SK-N-SH (cell line): Measurements from ENCODE around the gene LILRB5. TPM values are rescaled to one million over a fixed set of nuclear protein-coding genes. Genes with fewer than 3 reads are reported as not detected.

ENCODE experiments used
- CTCF ChIA-PET: fragments of 300-600, 350-600 bp; formaldehyde crosslinking; extraction: SDS; loops from one replicate; lab custom pipeline; 2021; lab: Yijun Ruan, JAX
- POLR2A ChIA-PET: fragments of 350-600 bp; sonication (Branson Sonifier 250); formaldehyde crosslinking; extraction: SDS; loops from one replicate; lab custom pipeline; 2020; ENCODE audit warnings: antibody characterized with exemption, inconsistent platforms; lab: Yijun Ruan, JAX
- DNase-seq: peaks from one replicate; pipeline ENCODE4 v3.0.0; 2012
- H2AFZ ChIP-seq: fragments of 200-600 bp; sonication (generic); 2 replicates; pipeline ENCODE4 v1.8.1; 2016; ENCODE audit warnings: antibody characterized with exemption, mild to moderate bottlenecking, low read depth
- H3F3A ChIP-seq: fragments of 200-600 bp; sonication (generic); replicated peaks from 2 replicates; pipeline ENCODE3; 2016; ENCODE audit warnings: antibody characterized with exemption, mild to moderate bottlenecking; ENCODE audit not compliant: insufficient read depth
- H3K27ac ChIP-seq, 2 experiments: fragments of 200-500 bp in 1 of 2; fragments of 200-600 bp in 1 of 2; sonication (Bioruptor generic) in 1 of 2; sonication (generic), shearing (Covaris generic) in 1 of 2; 2 replicates each; pipeline versions ENCODE4 v1.5.1 to v1.6.1; 2014 to 2016; ENCODE audit warnings: low read depth in 2 of 2, inconsistent platforms in 1 of 2, low read length in 1 of 2, mild to moderate bottlenecking in 1 of 2, mixed read lengths in 1 of 2
- H3K27me3 ChIP-seq: fragments of 200-600 bp; sonication (generic), shearing (Covaris generic); 2 replicates; pipeline ENCODE4 v1.6.1; 2016; ENCODE audit warnings: mixed run types; ENCODE audit not compliant: insufficient read depth
- H3K36me3 ChIP-seq, 2 experiments: fragments of 200-500 bp in 1 of 2; fragments of 200-600 bp in 1 of 2; sonication (Bioruptor generic) in 1 of 2; sonication (generic) in 1 of 2; replicated peaks in 1 of 2; 2 replicates each; pipeline versions ENCODE3 to v1.5.1; 2014 to 2016; ENCODE audit warnings: low read length in 1 of 2, mild to moderate bottlenecking in 1 of 2; ENCODE audit not compliant: insufficient read depth in 2 of 2, control insufficient read depth in 1 of 2
- H3K4me1 ChIP-seq, 2 experiments: fragments of 200-500 bp in 1 of 2; fragments of 200-600 bp in 1 of 2; sonication (Bioruptor generic) in 1 of 2; sonication (generic), shearing (Covaris generic) in 1 of 2; 2 replicates each; pipeline versions ENCODE4 v1.5.1 to v1.6.1; 2014 to 2016; ENCODE audit warnings: low read depth in 1 of 2, low read length in 1 of 2, mixed run types in 1 of 2; ENCODE audit not compliant: insufficient read depth in 2 of 2, control insufficient read depth in 1 of 2
- H3K4me2 ChIP-seq: fragments of 200-600 bp; sonication (generic), shearing (Covaris generic); 2 replicates; pipeline ENCODE4 v1.6.1; 2017; ENCODE audit warnings: mixed run types
- H3K4me3 ChIP-seq, 2 experiments: fragments of 200-500 bp in 1 of 2; fragments of 200-600 bp in 1 of 2; sonication (Bioruptor generic) in 1 of 2; sonication (generic), shearing (Covaris generic) in 1 of 2; 2 replicates each; pipeline versions ENCODE4 v1.5.1 to v1.8.1; 2014 to 2016; ENCODE audit warnings: low read depth in 2 of 2, inconsistent platforms in 1 of 2, low read length in 1 of 2, mild to moderate bottlenecking in 1 of 2, mixed read lengths in 1 of 2, moderate library complexity in 1 of 2
- H3K79me2 ChIP-seq: fragments of 200-600 bp; sonication (generic); 2 replicates; pipeline ENCODE4 v1.8.1; 2017; ENCODE audit warnings: mild to moderate bottlenecking; ENCODE audit not compliant: insufficient read depth
- H3K9ac ChIP-seq: fragments of 200-600 bp; sonication (generic); 2 replicates; pipeline ENCODE4 v1.6.1; 2017; ENCODE audit warnings: mixed run types
- H3K9me2 ChIP-seq: fragments of 200-600 bp; sonication (generic); 2 replicates; pipeline ENCODE4 v1.6.1; 2017; ENCODE audit warnings: mixed run types
- H3K9me3 ChIP-seq: fragments of 200-600 bp; sonication (generic); 2 replicates; pipeline ENCODE4 v1.6.1; 2017; ENCODE audit warnings: mixed run types, mild to moderate bottlenecking, moderate library complexity
- H4K20me1 ChIP-seq: fragments of 200-600 bp; sonication (generic); 2 replicates; pipeline ENCODE4 v1.6.1; 2017; ENCODE audit warnings: mild to moderate bottlenecking, mixed run types; ENCODE audit not compliant: insufficient read depth
- CTCF ChIP-seq: fragments of 200-600 bp; sonication (generic); IDR thresholded peaks from 2 replicates; pipeline ENCODE4 v1.6.1; 2017; ENCODE audit warnings: antibody characterized with exemption, mild to moderate bottlenecking, moderate library complexity
- ELF1 ChIP-seq: IDR thresholded peaks from 2 replicates; pipeline ENCODE4 v1.4.0; 2012
- JUND ChIP-seq: IDR thresholded peaks from 2 replicates; pipeline ENCODE4 v1.4.0; 2012
- MAX ChIP-seq: IDR thresholded peaks from 2 replicates; pipeline ENCODE4 v1.4.0; 2012; ENCODE audit warnings: low read depth
- NFIC ChIP-seq: IDR thresholded peaks from 2 replicates; pipeline ENCODE4 v1.4.0; 2012; ENCODE audit warnings: borderline replicate concordance
- PBX3 ChIP-seq: IDR thresholded peaks from 2 replicates; pipeline ENCODE4; 2012
- REST ChIP-seq: IDR thresholded peaks from 2 replicates; pipeline ENCODE4 v1.6.1; 2012; ENCODE audit warnings: mild to moderate bottlenecking, low read depth, low read length, moderate library complexity
- SIN3A ChIP-seq: IDR thresholded peaks from 2 replicates; pipeline ENCODE4 v1.6.1; 2012; ENCODE audit warnings: low read depth, mild to moderate bottlenecking, low read length, moderate library complexity, borderline replicate concordance
- SMC3 ChIP-seq: IDR thresholded peaks from 2 replicates; pipeline ENCODE4 v1.6.1; 2012; ENCODE audit warnings: low read depth, low read length, improper control_type of control experiment
- TAF1 ChIP-seq: IDR thresholded peaks from 2 replicates; pipeline ENCODE4 v1.6.1; 2012; ENCODE audit warnings: low read depth, mild to moderate bottlenecking, low read length, moderate library complexity, borderline replicate concordance
- TEAD4 ChIP-seq: IDR thresholded peaks from 2 replicates; pipeline ENCODE4 v1.4.0; 2012; ENCODE audit warnings: mild to moderate bottlenecking, borderline replicate concordance; ENCODE audit not compliant: insufficient read depth
- ZBTB33 ChIP-seq: IDR thresholded peaks from 2 replicates; pipeline ENCODE4 v1.4.0; 2012; ENCODE audit warnings: low read depth, borderline replicate concordance
- WGBS: methylation state at CpG from one replicate; pipeline ENCODE4 v1.1.6; 2017; ENCODE audit warnings: low lambda C conversion rate; 5-methylcytosine and 5-hydroxymethylcytosine counted together
- polyA plus RNA-seq, 3 experiments: library from polyadenylated mRNA; depleted of rRNA; stranded (reverse); fragments of >200 nt; gene quantifications; 2 replicates each; pipeline ENCODE4 v1.2.3, GENCODE V29; 2012

LILRB5 gene
- polyA plus RNA-seq, 1 of the 3 experiments (the other 2 are of a cell fraction), result not detected

GRCh38 chr19:54256250-54257115 lies 590 bp downstream of the LILRB5 start:
- DNase-seq, result no peak
- Histone ChIP-seq H3K27ac (no peak overlapping the region), H3F3A (no peaks in the 10 kb centered on the region), H3K9ac (no peak overlapping the region), H3K4me2 (no peak overlapping the region), H3K4me3 (no peak overlapping the region), H3K9me2 (no peaks in the 10 kb centered on the region), H3K9me3 (no peaks in the 10 kb centered on the region), H3K27me3 (peaks cover 89% of the 10 kb centered on the region), H3K4me1 (no peaks in the 10 kb centered on the region), H3K79me2 (no peaks in the 10 kb centered on the region), H2AFZ (no peak overlapping the region), H3K36me3 (no peaks in the 10 kb centered on the region), H4K20me1 (no peaks in the 10 kb centered on the region)
- ChIA-PET CTCF (interaction anchor here (1.0 to 2.1 kb wide), 2 partner anchors 10 kb away, joined by 3 to 14 read pairs; no protein-coding TSS in a partner anchor), POLR2A (no interaction called here)
- WGBS, result 12% methylated on average over 14 of the region's 19 CpGs
- TF ChIP-seq REST (no peak), TEAD4 (no peak), CTCF (no peak), MAX (no peak), ELF1 (no peak), NFIC (no peak), TAF1 (no peak), SIN3A (no peak), ZBTB33 (no peak), SMC3 (no peak), JUND (no peak), PBX3 (no peak)
